ENCODE results near the gene VEGFA.

DNA sequence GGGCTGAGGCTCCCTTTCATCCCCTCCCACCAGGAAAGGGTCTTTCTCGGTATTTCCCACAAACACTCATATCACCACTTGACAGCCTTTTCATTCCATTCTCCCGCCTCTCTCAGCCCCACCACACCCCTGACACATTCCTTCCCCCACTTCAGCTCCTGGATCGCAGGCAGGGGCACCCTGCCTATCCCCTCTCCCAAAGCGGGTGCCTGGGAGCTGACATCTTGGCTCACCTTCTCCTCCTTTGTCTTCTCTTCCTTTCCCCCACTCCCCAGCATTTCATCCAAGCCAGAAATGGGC lies 10.2 kb upstream of the VEGFA start:
- TF ChIP-seq, protein P1, sequence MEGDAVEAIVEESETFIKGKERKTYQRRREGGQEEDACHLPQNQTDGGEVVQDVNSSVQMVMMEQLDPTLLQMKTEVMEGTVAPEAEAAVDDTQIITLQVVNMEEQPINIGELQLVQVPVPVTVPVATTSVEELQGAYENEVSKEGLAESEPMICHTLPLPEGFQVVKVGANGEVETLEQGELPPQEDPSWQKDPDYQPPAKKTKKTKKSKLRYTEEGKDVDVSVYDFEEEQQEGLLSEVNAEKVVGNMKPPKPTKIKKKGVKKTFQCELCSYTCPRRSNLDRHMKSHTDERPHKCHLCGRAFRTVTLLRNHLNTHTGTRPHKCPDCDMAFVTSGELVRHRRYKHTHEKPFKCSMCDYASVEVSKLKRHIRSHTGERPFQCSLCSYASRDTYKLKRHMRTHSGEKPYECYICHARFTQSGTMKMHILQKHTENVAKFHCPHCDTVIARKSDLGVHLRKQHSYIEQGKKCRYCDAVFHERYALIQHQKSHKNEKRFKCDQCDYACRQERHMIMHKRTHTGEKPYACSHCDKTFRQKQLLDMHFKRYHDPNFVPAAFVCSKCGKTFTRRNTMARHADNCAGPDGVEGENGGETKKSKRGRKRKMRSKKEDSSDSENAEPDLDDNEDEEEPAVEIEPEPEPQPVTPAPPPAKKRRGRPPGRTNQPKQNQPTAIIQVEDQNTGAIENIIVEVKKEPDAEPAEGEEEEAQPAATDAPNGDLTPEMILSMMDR (IDR thresholded peaks at IDR 0.05; ENCODE audit: poor library complexity): no peak
- TF ChIP-seq EZH2phosphoT487 (IDR thresholded peaks at IDR 0.05; ENCODE audit: low read depth, severe bottlenecking, unreplicated experiment): no peak

All from hepatocyte (in vitro differentiated cells).